ENCODE data around the gene UBE3B.

The UBE3B gene

DNA sequence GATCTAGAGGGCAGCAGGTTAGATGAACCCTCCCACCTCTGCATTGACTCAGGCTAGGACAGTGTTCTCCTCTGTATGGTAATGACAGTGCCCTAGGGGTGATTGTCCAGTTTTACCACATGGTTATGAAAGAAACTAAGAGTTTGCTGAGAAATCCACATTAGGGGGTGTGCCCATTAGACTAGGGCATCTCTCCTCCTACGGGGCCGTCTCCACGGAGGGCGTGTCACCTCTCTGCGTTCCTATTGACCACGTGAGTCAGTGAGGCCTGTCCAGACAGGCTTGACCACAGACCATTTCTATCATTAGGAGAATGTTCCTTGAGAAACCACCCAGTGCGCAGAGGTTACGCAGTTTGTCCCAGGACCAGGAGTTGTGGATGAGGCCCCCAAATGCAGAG lies 104.4 kb downstream of the UBE3B start:
- H3K4me1 ChIP-seq = no peaks in the 10 kb centered on the region
- H3K4me3 ChIP-seq = no peak overlapping the region
- H3K27me3 ChIP-seq (ENCODE audit: low read depth) = no peaks in the 10 kb centered on the region
- no peaks in the 10 kb centered on the region for H3K9me3 ChIP-seq
- peaks cover 36% of the 10 kb centered on the region for H3K36me3 ChIP-seq (replicated peaks)
- in situ Hi-C loops (cut with MboI; ENCODE audit: low sequenced_read_pairs) = no loop called here
- DNase-seq (ENCODE audit: low spot score in 2 of 2) = no peak

DNA sequence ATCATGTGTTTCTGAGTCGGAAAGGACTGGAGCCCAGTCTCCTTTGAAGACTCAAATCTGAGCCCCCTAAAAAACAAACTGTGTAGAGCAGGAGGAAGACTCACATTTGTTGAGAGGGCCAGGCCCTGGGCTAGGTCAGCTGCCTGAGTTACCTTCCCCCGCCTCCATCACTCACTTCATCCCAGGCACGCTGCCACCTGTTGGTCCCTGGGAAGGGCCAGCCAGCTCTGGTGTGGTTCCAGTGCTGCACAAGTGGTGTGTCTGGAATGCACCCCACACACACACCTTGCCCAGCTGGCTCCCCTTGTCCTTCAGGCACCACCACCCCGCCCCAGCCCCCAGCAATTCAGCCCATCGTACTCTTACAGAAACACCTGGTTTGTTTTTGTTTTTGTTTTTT lies 105.2 kb downstream of the UBE3B start:
- Histone ChIP-seq H3K4me3 (no peak overlapping the region), H3K27me3 (ENCODE audit: low read depth) (no peaks in the 10 kb centered on the region), H3K4me1 (no peaks in the 10 kb centered on the region), H3K9me3 (no peaks in the 10 kb centered on the region), H3K36me3 (replicated peaks) (peaks cover 34% of the 10 kb centered on the region)
- in situ Hi-C loops (cut with MboI; ENCODE audit: low sequenced_read_pairs) = no loop called here
- no peak for DNase-seq (ENCODE audit: low spot score in 2 of 2)

DNA sequence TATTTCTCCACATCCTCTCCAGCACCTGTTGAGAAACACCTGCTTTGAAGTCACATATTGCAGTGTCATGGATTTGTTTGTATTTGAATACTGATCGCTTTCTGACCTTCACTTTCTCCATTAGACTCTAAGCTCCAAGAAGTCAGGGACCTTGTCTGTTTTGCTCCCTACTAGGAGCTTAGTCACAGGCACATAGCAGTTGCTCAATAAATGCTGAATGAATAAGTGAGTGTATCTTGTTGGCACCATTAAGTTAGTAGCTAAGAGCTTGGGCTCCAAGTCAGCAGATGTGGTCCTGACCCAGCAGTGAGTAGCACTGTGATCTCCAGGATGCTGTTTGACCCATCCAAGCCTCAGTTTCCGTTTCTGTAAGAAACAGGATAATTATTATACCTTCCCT lies 106.3 kb downstream of the UBE3B start:
- H3K4me1 ChIP-seq = no peaks in the 10 kb centered on the region
- H3K9me3 ChIP-seq = no peaks in the 10 kb centered on the region
- DNase-seq (ENCODE audit: low spot score in 2 of 2) = no peak
- no peaks in the 10 kb centered on the region for H3K27me3 ChIP-seq (ENCODE audit: low read depth)
- H3K36me3 ChIP-seq (replicated peaks) = peaks cover 37% of the 10 kb centered on the region
- in situ Hi-C loops (cut with MboI; ENCODE audit: low sequenced_read_pairs) = no loop called here
- H3K4me3 ChIP-seq = no peak overlapping the region

All from HAP-1 (cell line).